ENCODE data around the gene GRIN2D. TPM values are rescaled to one million over a fixed set of nuclear protein-coding genes. Genes with fewer than 3 reads are reported as not detected.

The GRIN2D gene
- polyA plus RNA-seq, 1 of the 3 experiments (the other 2 are of a cell fraction), result 0.92 TPM

DNA sequence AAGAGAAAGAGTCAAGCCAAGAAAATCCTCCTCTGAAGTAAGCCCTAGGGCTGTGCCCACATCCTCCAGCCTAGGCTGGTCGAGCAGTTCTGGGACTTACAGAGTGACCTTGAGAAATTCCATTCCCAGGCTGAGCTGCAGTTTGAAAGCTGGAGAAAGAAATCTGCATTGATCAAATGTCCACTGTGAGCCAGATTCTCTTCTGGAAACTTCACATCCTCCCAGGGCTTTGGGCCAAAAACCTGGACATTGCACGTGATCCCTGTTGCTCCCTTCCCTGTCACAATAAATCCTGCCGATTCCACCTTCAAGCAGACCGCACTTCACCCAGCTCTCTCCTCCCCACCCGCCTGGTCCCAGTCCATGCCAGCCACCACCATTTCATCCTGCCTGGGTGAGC is 45.4 kb upstream of the GRIN2D start:
- no peak overlapping the region for H2AFZ ChIP-seq (ENCODE audit: low read depth)
- H3F3A ChIP-seq (replicated peaks; ENCODE audit: insufficient read depth), result no peaks in the 10 kb centered on the region
- TF ChIP-seq NFIC (IDR thresholded peaks at IDR 0.05; ENCODE audit: borderline replicate concordance) (no peak), RAD21 (IDR thresholded peaks at IDR 0.05; ENCODE audit: low read length) (no peak), FOXJ3 (CRISPR knock-in tag; IDR thresholded peaks at IDR 0.05) (no peak), POLR2AphosphoS5 (IDR thresholded peaks at IDR 0.05; ENCODE audit: low read depth, low read length) (no peak), SIN3A (IDR thresholded peaks at IDR 0.05; ENCODE audit: borderline replicate concordance, low read depth, low read length) (no peak), IRF3 (IDR thresholded peaks at IDR 0.05; ENCODE audit: low read depth, low read length) (no peak), GATA2 (CRISPR knock-in tag; IDR thresholded peaks at IDR 0.05) (no peak), TAF1 (IDR thresholded peaks at IDR 0.05; ENCODE audit: borderline replicate concordance, low read depth, low read length) (no peak), MXI1 (IDR thresholded peaks at IDR 0.05; ENCODE audit: low read depth, low read length) (no peak), JUND (IDR thresholded peaks at IDR 0.05) (no peak), ELF1 (IDR thresholded peaks at IDR 0.05) (no peak), GABPA (IDR thresholded peaks at IDR 0.05; ENCODE audit: low read depth) (no peak), MEF2A (IDR thresholded peaks at IDR 0.05; ENCODE audit: borderline replicate concordance, low read depth) (no peak), CHD2 (IDR thresholded peaks at IDR 0.05; ENCODE audit: low read length, partially characterized antibody) (no peak)
- TF ChIP-seq, protein P1, sequence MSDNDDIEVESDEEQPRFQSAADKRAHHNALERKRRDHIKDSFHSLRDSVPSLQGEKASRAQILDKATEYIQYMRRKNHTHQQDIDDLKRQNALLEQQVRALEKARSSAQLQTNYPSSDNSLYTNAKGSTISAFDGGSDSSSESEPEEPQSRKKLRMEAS (IDR thresholded peaks at IDR 0.05; ENCODE audit: low read depth), result no peak
- TF ChIP-seq, protein P2, sequence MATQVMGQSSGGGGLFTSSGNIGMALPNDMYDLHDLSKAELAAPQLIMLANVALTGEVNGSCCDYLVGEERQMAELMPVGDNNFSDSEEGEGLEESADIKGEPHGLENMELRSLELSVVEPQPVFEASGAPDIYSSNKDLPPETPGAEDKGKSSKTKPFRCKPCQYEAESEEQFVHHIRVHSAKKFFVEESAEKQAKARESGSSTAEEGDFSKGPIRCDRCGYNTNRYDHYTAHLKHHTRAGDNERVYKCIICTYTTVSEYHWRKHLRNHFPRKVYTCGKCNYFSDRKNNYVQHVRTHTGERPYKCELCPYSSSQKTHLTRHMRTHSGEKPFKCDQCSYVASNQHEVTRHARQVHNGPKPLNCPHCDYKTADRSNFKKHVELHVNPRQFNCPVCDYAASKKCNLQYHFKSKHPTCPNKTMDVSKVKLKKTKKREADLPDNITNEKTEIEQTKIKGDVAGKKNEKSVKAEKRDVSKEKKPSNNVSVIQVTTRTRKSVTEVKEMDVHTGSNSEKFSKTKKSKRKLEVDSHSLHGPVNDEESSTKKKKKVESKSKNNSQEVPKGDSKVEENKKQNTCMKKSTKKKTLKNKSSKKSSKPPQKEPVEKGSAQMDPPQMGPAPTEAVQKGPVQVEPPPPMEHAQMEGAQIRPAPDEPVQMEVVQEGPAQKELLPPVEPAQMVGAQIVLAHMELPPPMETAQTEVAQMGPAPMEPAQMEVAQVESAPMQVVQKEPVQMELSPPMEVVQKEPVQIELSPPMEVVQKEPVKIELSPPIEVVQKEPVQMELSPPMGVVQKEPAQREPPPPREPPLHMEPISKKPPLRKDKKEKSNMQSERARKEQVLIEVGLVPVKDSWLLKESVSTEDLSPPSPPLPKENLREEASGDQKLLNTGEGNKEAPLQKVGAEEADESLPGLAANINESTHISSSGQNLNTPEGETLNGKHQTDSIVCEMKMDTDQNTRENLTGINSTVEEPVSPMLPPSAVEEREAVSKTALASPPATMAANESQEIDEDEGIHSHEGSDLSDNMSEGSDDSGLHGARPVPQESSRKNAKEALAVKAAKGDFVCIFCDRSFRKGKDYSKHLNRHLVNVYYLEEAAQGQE (IDR thresholded peaks at IDR 0.05; ENCODE audit: low read depth, low read length), result no peak
- no peak overlapping the region for H3K4me2 ChIP-seq
- no peaks in the 10 kb centered on the region for H3K79me2 ChIP-seq (ENCODE audit: insufficient read depth)
- H3K9ac ChIP-seq, result no peak overlapping the region
- H3K9me3 ChIP-seq, result no peaks in the 10 kb centered on the region
- H3K27me3 ChIP-seq (ENCODE audit: insufficient read depth), result no peaks in the 10 kb centered on the region
- peak overlapping the region in 1 of 2 experiments; percentile 38; a peak in 1 of 4 replicates for H3K27ac ChIP-seq (ENCODE audit: low read depth in 2 of 2, low read length in 1 of 2)
- H3K4me3 ChIP-seq (ENCODE audit: low read depth in 2 of 2, low read length in 1 of 2), result no peak overlapping the region
- POLR2A ChIA-PET, result no interaction called here
- DNase-seq, result no peak
- H3K36me3 ChIP-seq (replicated peaks in 1 of 2; ENCODE audit: control insufficient read depth in 1 of 2, insufficient read depth in 2 of 2, low read length in 1 of 2), result no peaks in the 10 kb centered on the region
- 37% methylated on average over 5 of the region's 5 CpGs for whole genome bisulfite sequencing (ENCODE audit: low lambda C conversion rate)
- H4K20me1 ChIP-seq (ENCODE audit: insufficient read depth), result no peaks in the 10 kb centered on the region
- peaks cover 0 to 2% of the 10 kb centered on the region in 2 experiments; a peak in 1 of 4 replicates for H3K4me1 ChIP-seq (ENCODE audit: control insufficient read depth in 1 of 2, insufficient read depth in 2 of 2, low read depth in 1 of 2, low read length in 1 of 2)
- no peaks in the 10 kb centered on the region for H3K9me2 ChIP-seq
- CTCF ChIA-PET, result interaction anchor here (1.0 kb wide), 2 partner anchors 237 to 241 kb away, joined by 4 read pairs; no protein-coding TSS in a partner anchor
